Trophoblast cell (in vitro differentiated cells and primary cell): ENCODE measurements around the gene FTO.
A peak's percentile ranks its signal among the peaks of the same experiment; 100 is the strongest.

Experiments
- DNase-seq, 2 donors: peaks; one replicate each; pipeline ENCODE4 v3.0.0-alpha.2; 2016
- H2AFZ ChIP-seq: 2 replicates; pipeline ENCODE4 v1.6.1; 2013; ENCODE audit warnings: low read length, moderate library complexity, mild to moderate bottlenecking; ENCODE audit not compliant: insufficient read depth, poor library complexity
- H2AK5ac ChIP-seq: 2 replicates; pipeline ENCODE4 v1.6.1; 2013; ENCODE audit warnings: mild to moderate bottlenecking, low read length
- H2BK120ac ChIP-seq: 2 replicates; pipeline ENCODE4 v1.6.1; 2013; ENCODE audit warnings: low read length, mild to moderate bottlenecking, moderate library complexity; ENCODE audit not compliant: insufficient read depth, poor library complexity
- H2BK12ac ChIP-seq: 2 replicates; pipeline ENCODE4 v1.6.1; 2013; ENCODE audit warnings: mild to moderate bottlenecking, low read length, moderate library complexity
- H2BK5ac ChIP-seq: 2 replicates; pipeline ENCODE4 v1.6.1; 2013; ENCODE audit warnings: low read length, low read depth, moderate library complexity, mild to moderate bottlenecking; ENCODE audit not compliant: poor library complexity
- H3K14ac ChIP-seq: 2 replicates; pipeline ENCODE4 v1.6.1; 2013; ENCODE audit warnings: mild to moderate bottlenecking, low read length
- H3K18ac ChIP-seq: 2 replicates; pipeline ENCODE4 v1.6.1; 2013; ENCODE audit warnings: mild to moderate bottlenecking, low read length
- H3K23ac ChIP-seq: 2 replicates; pipeline ENCODE4 v1.6.1; 2013; ENCODE audit warnings: low read length
- H3K27ac ChIP-seq: 2 replicates; pipeline ENCODE4 v1.5.1; 2013; ENCODE audit warnings: low read depth, mild to moderate bottlenecking, inconsistent platforms, low read length, moderate library complexity
- H3K27me3 ChIP-seq: 2 replicates; pipeline ENCODE4 v1.6.1; 2013; ENCODE audit warnings: inconsistent platforms, mild to moderate bottlenecking, low read length, moderate library complexity; ENCODE audit not compliant: insufficient read depth
- H3K36me3 ChIP-seq, 2 experiments: 1 replicate in 1 of 2; 2 replicates in 1 of 2; pipeline ENCODE4 v1.6.1; 2013; ENCODE audit warnings: low read length in 2 of 2, mild to moderate bottlenecking in 2 of 2, moderate library complexity in 1 of 2; ENCODE audit not compliant: insufficient read depth in 2 of 2, control insufficient read depth in 1 of 2
- H3K4ac ChIP-seq: 2 replicates; pipeline ENCODE4 v1.6.1; 2013; ENCODE audit warnings: low read depth, mild to moderate bottlenecking, low read length, moderate library complexity
- H3K4me1 ChIP-seq, 2 experiments: 1 replicate in 1 of 2; 2 replicates in 1 of 2; pipeline ENCODE4 v1.6.1; 2013; ENCODE audit warnings: low read length in 2 of 2, mild to moderate bottlenecking in 2 of 2, moderate library complexity in 1 of 2; ENCODE audit not compliant: insufficient read depth in 2 of 2, control insufficient read depth in 1 of 2
- H3K4me2 ChIP-seq: 2 replicates; pipeline ENCODE4 v1.6.1; 2013; ENCODE audit warnings: inconsistent platforms, mild to moderate bottlenecking, low read length, moderate library complexity
- H3K4me3 ChIP-seq: 2 replicates; pipeline ENCODE4 v1.5.1; 2013; ENCODE audit warnings: mild to moderate bottlenecking, low read depth, low read length, inconsistent platforms
- H3K79me1 ChIP-seq: one replicate; pipeline ENCODE4 v1.6.1; 2013; ENCODE audit warnings: low read length
- H3K79me2 ChIP-seq: 2 replicates; pipeline ENCODE4 v1.6.1; 2013; ENCODE audit warnings: low read length, mild to moderate bottlenecking; ENCODE audit not compliant: control insufficient read depth, insufficient read depth, poor library complexity
- H3K9ac ChIP-seq: 2 replicates; pipeline ENCODE4 v1.6.1; 2013; ENCODE audit warnings: mild to moderate bottlenecking, low read length
- H3K9me3 ChIP-seq: 2 replicates; pipeline ENCODE4 v1.6.1; 2013; ENCODE audit warnings: low read depth, mild to moderate bottlenecking, control low read depth, inconsistent platforms, low read length; ENCODE audit not compliant: insufficient read depth
- H4K12ac ChIP-seq: 2 replicates; pipeline ENCODE4 v1.6.1; 2013; ENCODE audit warnings: low read depth, mild to moderate bottlenecking, low read length, moderate library complexity
- H4K8ac ChIP-seq: 2 replicates; pipeline ENCODE4 v1.6.1; 2013; ENCODE audit warnings: low read depth, mild to moderate bottlenecking, low read length, moderate library complexity
- H4K91ac ChIP-seq: one replicate; pipeline ENCODE4 v1.6.1; 2013; ENCODE audit warnings: low read depth, mild to moderate bottlenecking, low read length, moderate library complexity
- WGBS: extraction: QIAGEN DNeasy Blood & Tissue Kit; methylation state at CpG from one replicate; pipeline ENCODE4 v1.1.7; 2013; ENCODE audit warnings: missing lambda C conversion rate; ENCODE audit not compliant: insufficient read length, insufficient coverage; ENCODE audit errors: extremely low coverage; 5-methylcytosine and 5-hydroxymethylcytosine counted together

FTO gene

DNA sequence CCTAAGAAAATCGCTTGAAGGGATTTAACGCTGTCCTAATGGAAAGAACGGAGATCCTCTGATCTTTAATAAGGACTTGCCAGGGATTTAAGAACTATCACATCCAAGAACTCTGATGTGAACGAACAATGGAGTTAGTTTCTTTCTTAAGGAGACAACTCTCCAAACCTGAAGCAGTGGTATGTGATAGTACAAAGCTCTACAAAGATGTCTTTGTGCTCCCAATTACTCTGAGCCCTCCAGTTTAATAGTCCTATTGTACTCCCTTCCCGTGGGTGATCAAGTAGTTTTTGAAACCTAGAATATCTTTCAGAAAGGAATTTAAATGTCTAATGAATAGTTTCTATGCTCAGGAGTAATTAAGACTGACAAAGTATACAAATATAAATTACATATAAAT lies 123.8 kb downstream of the FTO start:
- DNase-seq = no peak
- Histone ChIP-seq H4K8ac (no peak overlapping the region), H3K27me3 (no peaks in the 10 kb centered on the region), H3K23ac (no peak overlapping the region), H2BK12ac (no peak overlapping the region), H3K27ac (no peak overlapping the region), H3K4me3 (no peak overlapping the region), H3K9me3 (no peaks in the 10 kb centered on the region), H2AFZ (no peak overlapping the region), H3K4me2 (no peak overlapping the region), H4K91ac (no peak overlapping the region), H3K18ac (no peak overlapping the region), H3K14ac (no peak overlapping the region), H3K9ac (no peak overlapping the region), H3K4ac (no peak overlapping the region), H2BK5ac (no peak overlapping the region), H2BK120ac (no peak overlapping the region), H3K79me1 (no peaks in the 10 kb centered on the region), H3K4me1 (peaks cover 0 to 4% of the 10 kb centered on the region in 2 experiments), H3K79me2 (no peaks in the 10 kb centered on the region), H2AK5ac (no peak overlapping the region), H4K12ac (no peak overlapping the region), H3K36me3 (peaks cover 0 to 2% of the 10 kb centered on the region in 2 experiments)
- no CpG with 5 or more reads among the region's 5 CpGs for WGBS

DNA sequence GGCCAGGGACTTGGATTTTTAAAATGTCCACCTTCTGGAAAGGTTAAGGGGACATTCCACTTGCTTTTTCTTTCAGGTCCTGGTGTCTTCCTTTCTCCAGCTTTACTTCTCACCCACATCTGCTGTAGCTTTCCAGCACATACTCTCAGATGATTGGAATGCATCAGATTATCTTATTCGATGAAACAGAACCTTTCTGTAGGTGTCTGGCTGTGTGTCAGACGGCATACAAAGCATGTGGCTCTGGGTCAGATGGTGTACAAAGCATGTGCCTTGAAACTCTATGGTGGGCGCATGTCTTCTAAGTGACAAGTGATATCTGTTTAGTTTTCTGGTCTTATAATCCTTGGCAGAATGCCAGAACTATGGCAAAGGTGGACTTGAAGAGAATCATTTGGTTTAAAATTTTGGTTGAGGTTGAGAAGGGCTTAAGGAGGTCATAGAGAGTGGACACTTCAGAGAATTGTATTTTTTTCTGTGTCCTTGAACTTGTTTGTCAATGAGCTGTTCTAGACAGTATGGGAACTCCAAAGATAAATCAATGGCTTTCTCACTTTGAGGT lies 125.3 kb downstream of the FTO start:
- peaks cover 0 to 4% of the 10 kb centered on the region in 2 experiments for H3K4me1 ChIP-seq

DNA sequence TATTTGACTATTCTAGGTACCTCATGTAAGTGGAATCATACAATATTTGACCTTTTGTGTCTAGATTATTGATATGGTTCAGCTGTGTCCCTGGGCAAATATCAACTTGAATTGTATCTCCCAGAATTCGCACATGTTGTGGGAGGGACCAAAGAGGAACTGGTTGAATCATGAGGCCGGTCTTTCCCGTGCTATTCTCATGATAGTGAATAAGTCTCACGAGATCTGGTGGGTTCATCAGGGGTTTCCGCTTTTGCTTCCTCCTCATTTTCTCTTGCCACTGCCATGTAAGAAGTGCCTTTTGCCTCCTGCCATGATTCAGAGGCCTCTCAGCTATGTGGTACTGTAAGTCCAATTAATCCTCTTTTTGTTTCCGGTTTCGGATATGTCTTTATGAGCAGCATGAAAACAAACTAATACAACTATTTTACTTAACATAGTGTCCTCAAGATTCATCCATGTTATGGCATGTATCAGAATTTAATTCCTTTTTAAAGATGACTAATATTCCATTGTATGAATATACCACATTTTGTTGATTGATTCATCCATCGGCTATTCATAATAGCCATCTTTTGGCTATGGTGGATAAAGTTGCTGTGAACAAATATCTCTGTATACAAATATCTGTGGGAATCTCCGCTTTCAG lies 129.1 kb downstream of the FTO start:
- no peak overlapping the region for H4K91ac ChIP-seq
- no peak overlapping the region for H3K18ac ChIP-seq
- H4K12ac ChIP-seq = no peak overlapping the region
- H3K4me2 ChIP-seq = no peak overlapping the region
- H2AK5ac ChIP-seq = no peak overlapping the region
- H3K79me2 ChIP-seq = no peaks in the 10 kb centered on the region
- no peak overlapping the region for H3K4ac ChIP-seq
- no CpG with 5 or more reads among the region's 9 CpGs for WGBS
- H3K27ac ChIP-seq = no peak overlapping the region
- H2BK12ac ChIP-seq = no peak overlapping the region
- no peak overlapping the region for H3K9ac ChIP-seq
- H3K9me3 ChIP-seq = no peaks in the 10 kb centered on the region
- no peak overlapping the region for H2BK5ac ChIP-seq
- no peaks in the 10 kb centered on the region for H3K27me3 ChIP-seq
- H3K14ac ChIP-seq = no peak overlapping the region
- no peak overlapping the region for H3K23ac ChIP-seq
- DNase-seq = no peak
- no peaks in the 10 kb centered on the region for H3K79me1 ChIP-seq
- H2BK120ac ChIP-seq = no peak overlapping the region
- no peaks in the 10 kb centered on the region for H3K36me3 ChIP-seq
- no peak overlapping the region for H2AFZ ChIP-seq
- no peak overlapping the region for H4K8ac ChIP-seq
- no peak overlapping the region for H3K4me3 ChIP-seq
- H3K4me1 ChIP-seq = peaks cover 0 to 4% of the 10 kb centered on the region in 2 experiments

More for the DNA sequence above, 125.3 kb downstream of the FTO start:
- no peak overlapping the region for H3K18ac ChIP-seq
- H3K27ac ChIP-seq = no peak overlapping the region
- no peak overlapping the region for H3K23ac ChIP-seq
- H4K8ac ChIP-seq = no peak overlapping the region
- H4K12ac ChIP-seq = no peak overlapping the region
- no peaks in the 10 kb centered on the region for H3K27me3 ChIP-seq
- no peak overlapping the region for H3K9ac ChIP-seq
- no peak overlapping the region for H2BK5ac ChIP-seq
- no peak overlapping the region for H3K14ac ChIP-seq
- no peak overlapping the region for H3K4me3 ChIP-seq
- no peak overlapping the region for H2AK5ac ChIP-seq
- DNase-seq = peak in 1 of 2 donors; percentile 76
- H3K9me3 ChIP-seq = no peaks in the 10 kb centered on the region
- H2AFZ ChIP-seq = no peak overlapping the region
- H3K79me1 ChIP-seq = no peaks in the 10 kb centered on the region
- no peak overlapping the region for H3K4ac ChIP-seq
- WGBS = no CpG with 5 or more reads among the region's 3 CpGs
- H3K36me3 ChIP-seq = peaks cover 0 to 2% of the 10 kb centered on the region in 2 experiments
- no peak overlapping the region for H2BK120ac ChIP-seq
- H2BK12ac ChIP-seq = no peak overlapping the region
- no peak overlapping the region for H3K4me2 ChIP-seq
- H3K79me2 ChIP-seq = no peaks in the 10 kb centered on the region
- no peak overlapping the region for H4K91ac ChIP-seq

DNA sequence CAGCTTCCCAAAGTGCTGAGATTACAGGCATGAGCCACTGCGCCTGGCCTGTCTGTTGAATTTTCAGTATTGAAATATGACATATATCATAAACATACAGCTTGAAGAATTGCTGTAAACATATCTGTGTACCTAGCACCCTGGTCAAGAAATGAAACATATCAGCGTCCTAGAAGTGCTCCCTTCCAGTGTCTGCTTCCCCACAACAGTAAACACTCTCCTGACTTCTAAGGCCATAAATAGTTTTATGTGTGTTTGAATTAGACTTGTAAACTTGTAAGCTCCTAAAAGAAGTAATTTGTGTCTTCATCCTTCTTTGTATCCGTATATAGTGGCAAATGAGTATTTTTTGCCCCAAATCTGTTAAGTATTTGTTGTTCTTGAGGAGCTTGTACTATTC lies 132.2 kb downstream of the FTO start:
- no peak overlapping the region for H2BK5ac ChIP-seq
- no peak overlapping the region for H4K91ac ChIP-seq
- no CpG with 5 or more reads among the region's 3 CpGs for WGBS
- H2BK12ac ChIP-seq = no peak overlapping the region
- no peak for DNase-seq
- no peak overlapping the region for H3K18ac ChIP-seq
- H3K23ac ChIP-seq = no peak overlapping the region
- H4K12ac ChIP-seq = no peak overlapping the region
- H3K36me3 ChIP-seq = no peaks in the 10 kb centered on the region
- H3K27ac ChIP-seq = no peak overlapping the region
- no peak overlapping the region for H2AFZ ChIP-seq
- no peak overlapping the region for H2AK5ac ChIP-seq
- no peaks in the 10 kb centered on the region for H3K27me3 ChIP-seq
- H4K8ac ChIP-seq = no peak overlapping the region
- no peak overlapping the region for H3K4me3 ChIP-seq
- no peak overlapping the region for H3K4ac ChIP-seq
- H3K4me2 ChIP-seq = no peak overlapping the region
- no peaks in the 10 kb centered on the region for H3K9me3 ChIP-seq
- H3K4me1 ChIP-seq = peaks cover 0 to 1% of the 10 kb centered on the region in 2 experiments
- H3K9ac ChIP-seq = no peak overlapping the region
- no peaks in the 10 kb centered on the region for H3K79me2 ChIP-seq
- no peaks in the 10 kb centered on the region for H3K79me1 ChIP-seq
- no peak overlapping the region for H2BK120ac ChIP-seq
- no peak overlapping the region for H3K14ac ChIP-seq
